Kidney (tissue), 14 donors: Measurements from ENCODE around the gene MFSD2A. TPM values are rescaled to one million over a fixed set of nuclear protein-coding genes. Genes with fewer than 3 reads are reported as not detected.

ENCODE experiments used
- DNase-seq, 5 donors: peaks; one replicate each; pipeline ENCODE4 v3.0.0-alpha.2; 2013 to 2020
- FAIRE-seq: peaks from 2 replicates; lab custom pipeline; 2012; peaks lifted over from hg19 to GRCh38; lab: Jason Lieb, UNC
- H3K27ac ChIP-seq, 2 donors: one replicate each; pipeline ENCODE4 v1.7.0; 2013; ENCODE audit warnings: low read depth in 2 of 2, low read length in 2 of 2, inconsistent platforms in 1 of 2
- H3K27me3 ChIP-seq: one replicate; pipeline ENCODE4 v1.7.1; 2013; ENCODE audit warnings: low read length, inconsistent platforms; ENCODE audit not compliant: control insufficient read depth, insufficient read depth
- H3K36me3 ChIP-seq, 3 donors: one replicate each; pipeline versions ENCODE4 v1.7.0 to v1.7.1; 2013; ENCODE audit warnings: low read length in 3 of 3, control low read depth in 1 of 3, inconsistent platforms in 1 of 3; ENCODE audit not compliant: insufficient read depth in 3 of 3, control insufficient read depth in 2 of 3
- H3K4me1 ChIP-seq, 3 donors: one replicate each; pipeline versions ENCODE4 v1.7.0 to v1.7.1; 2013; ENCODE audit warnings: low read length in 3 of 3, inconsistent platforms in 1 of 3, low read depth in 1 of 3; ENCODE audit not compliant: control insufficient read depth in 2 of 3, insufficient read depth in 2 of 3
- H3K4me3 ChIP-seq, 3 donors: one replicate each; pipeline versions ENCODE4 v1.7.0 to v1.8.1; 2013; ENCODE audit warnings: low read length in 3 of 3, control low read depth in 1 of 3, inconsistent platforms in 1 of 3
- H3K9ac ChIP-seq, 3 donors: one replicate each; pipeline versions ENCODE4 v1.7.0 to v1.7.1; 2013; ENCODE audit warnings: low read length in 3 of 3, control low read depth in 1 of 3, inconsistent platforms in 1 of 3
- H3K9me3 ChIP-seq, 3 donors: one replicate each; pipeline versions ENCODE4 v1.7.0 to v1.7.1; 2013; ENCODE audit warnings: low read length in 3 of 3, control low read depth in 1 of 3, inconsistent platforms in 1 of 3; ENCODE audit not compliant: control insufficient read depth in 2 of 3, insufficient read depth in 1 of 3
- CTCF ChIP-seq: IDR thresholded peaks from 3 replicates; pipeline ENCODE4 v1.5.1; 2012; ENCODE audit warnings: mild to moderate bottlenecking, moderate library complexity, borderline replicate concordance; ENCODE audit not compliant: insufficient read depth; ENCODE audit errors: extremely low read depth
- intact Hi-C: fragments of 100-400 bp; cut with DNase I; formaldehyde crosslinking; loops from one replicate; pipeline ENCODE4 v1.11.1; 2022
- polyA plus RNA-seq: library from polyadenylated mRNA; stranded (reverse); fragments of 350-450 nt; fragmentation: Illumina TruSeq; extraction: RNeasy Lipid Tissue Mini Kit (QIAGEN cat#74804); gene quantifications from one replicate; pipeline ENCODE4 v1.2.3, GENCODE V29; 2014; ENCODE audit warnings: low read depth, low replicate concordance; ENCODE audit not compliant: insufficient read depth
- total RNA-seq: library from RNA; stranded (reverse); fragmentation: NEBNext Ultra II Directional; extraction: Animal tissue kit (Norgen Biotek cat#: 25700); gene quantifications from one replicate; pipeline ENCODE4 v1.2.1, GENCODE V29; 2021
- donor health status: control.
- donor health status: control.
- donor health status: control.
- donor health status: control.
- donor health status: control.
- donor health status: DM: yes; HTN: yes; CAD: no.
- donor health status: Normal renal cell carcinoma (clear cell type).

Gene MFSD2A
- total and polyA plus RNA-seq, 2 donors from 2014 or later, result 10.0 to 10.5 TPM

DNA sequence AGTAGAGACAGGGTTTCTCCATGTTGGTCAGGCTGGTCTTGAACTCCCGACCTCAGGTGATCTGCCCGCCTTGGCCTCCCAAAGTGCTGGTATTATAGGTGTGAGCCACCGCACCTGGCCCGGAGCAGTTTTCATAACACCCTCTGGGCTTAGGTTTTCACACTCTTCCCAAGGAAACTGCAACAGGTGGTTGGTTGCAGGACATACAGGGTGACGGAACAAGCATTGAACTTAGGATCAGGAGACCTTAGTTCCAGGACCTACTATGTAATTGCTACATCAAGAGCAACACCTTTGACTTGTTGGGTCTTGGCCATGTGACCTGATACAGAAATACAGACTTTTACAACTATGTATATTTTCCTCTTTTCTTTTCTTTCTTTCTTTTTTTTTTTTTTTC, 37.9 kb downstream of the MFSD2A start:
- no peak for DNase-seq
- intact Hi-C loops, result no loop called here
- H3K4me3 ChIP-seq, result no peak overlapping the region
- no peak overlapping the region for H3K27ac ChIP-seq
- H3K27me3 ChIP-seq, result no peaks in the 10 kb centered on the region
- no peak overlapping the region for H3K9ac ChIP-seq
- no peak for TF ChIP-seq CTCF
- H3K4me1 ChIP-seq, result no peaks in the 10 kb centered on the region
- no peaks in the 10 kb centered on the region for H3K9me3 ChIP-seq
- FAIRE-seq, result no peak
- H3K36me3 ChIP-seq, result no peaks in the 10 kb centered on the region

GRCh38 chr1:39995973-39996393, 41.0 kb downstream of the MFSD2A start:
- FAIRE-seq (no peak), DNase-seq (no peak)
- no peaks in the 10 kb centered on the region for H3K27me3 ChIP-seq
- H3K9me3 ChIP-seq, result no peaks in the 10 kb centered on the region
- TF ChIP-seq CTCF, result no peak
- H3K36me3 ChIP-seq, result no peaks in the 10 kb centered on the region
- intact Hi-C loops, result no loop called here
- no peak overlapping the region for H3K9ac ChIP-seq
- H3K27ac ChIP-seq, result no peak overlapping the region
- H3K4me3 ChIP-seq, result no peak overlapping the region
- no peaks in the 10 kb centered on the region for H3K4me1 ChIP-seq

- DNase-seq (no peak), FAIRE-seq (no peak)
- Histone ChIP-seq H3K4me1 (no peaks in the 10 kb centered on the region), H3K9ac (no peak overlapping the region), H3K27me3 (no peaks in the 10 kb centered on the region), H3K36me3 (no peaks in the 10 kb centered on the region), H3K4me3 (no peak overlapping the region), H3K27ac (no peak overlapping the region), H3K9me3 (no peaks in the 10 kb centered on the region)
- no peak for TF ChIP-seq CTCF
- intact Hi-C loops, result no loop called here
Measured at GRCh38 chr1:39996396-39997004, 41.6 kb downstream of the MFSD2A start.

- no peak for FAIRE-seq
- no peak overlapping the region for H3K4me3 ChIP-seq
- no peak for TF ChIP-seq CTCF
- no peaks in the 10 kb centered on the region for H3K9me3 ChIP-seq
- no peak overlapping the region for H3K27ac ChIP-seq
- no peaks in the 10 kb centered on the region for H3K36me3 ChIP-seq
- H3K9ac ChIP-seq, result no peak overlapping the region
- no peaks in the 10 kb centered on the region for H3K27me3 ChIP-seq
- DNase-seq, result no peak
- intact Hi-C loops, result no loop called here
- no peaks in the 10 kb centered on the region for H3K4me1 ChIP-seq
Measured at GRCh38 chr1:40001456-40001855, 46.5 kb downstream of the MFSD2A start.
